ENCODE data around the gene CNNM3.
"Not testable (repeated sequence)": the region's sequence is repeated elsewhere in the genome, so short reads cannot be mapped to it uniquely, and the experiment has no call there.

The CNNM3 gene

DNA sequence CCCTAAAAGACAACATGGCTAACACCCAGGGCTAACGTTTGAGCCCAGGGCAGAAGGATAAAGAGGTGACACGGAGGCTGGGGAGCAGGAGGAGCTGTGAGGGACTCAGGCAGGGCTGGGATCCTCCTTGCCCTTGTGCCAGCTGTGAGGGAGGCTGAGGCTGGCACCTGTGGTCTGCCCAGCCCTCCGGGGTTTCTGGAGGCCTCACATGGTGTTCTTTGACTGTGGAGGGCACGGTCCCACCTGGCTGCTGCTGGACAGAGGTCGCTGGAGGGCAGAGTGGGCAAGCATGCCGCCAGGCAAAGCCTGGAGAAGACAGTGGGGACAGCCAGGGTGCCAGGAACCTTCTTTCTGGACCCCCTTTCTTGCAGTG lies 26.8 kb upstream of the CNNM3 start:
- Histone ChIP-seq H3K9ac (ENCODE audit: low read length) (no peak overlapping the region), H3K14ac (ENCODE audit: low read length) (no peak overlapping the region), H3K79me1 (ENCODE audit: low read length) (no peaks in the 10 kb centered on the region), H2BK120ac (ENCODE audit: insufficient read depth, low read length, poor library complexity) (no peak overlapping the region), H2BK5ac (ENCODE audit: low read depth, low read length, poor library complexity) (no peak overlapping the region), H2BK12ac (ENCODE audit: low read length) (no peak overlapping the region), H3K18ac (ENCODE audit: low read length) (no peak overlapping the region), H3K36me3 (ENCODE audit: control insufficient read depth in 1 of 2, insufficient read depth in 2 of 2, low read length in 2 of 2) (no peaks in the 10 kb centered on the region), H3K4me1 (ENCODE audit: control insufficient read depth in 1 of 2, insufficient read depth in 2 of 2, low read length in 2 of 2) (no peaks in the 10 kb centered on the region), H3K79me2 (ENCODE audit: control insufficient read depth, insufficient read depth, low read length, poor library complexity) (no peaks in the 10 kb centered on the region), H4K8ac (ENCODE audit: low read depth, low read length) (no peak overlapping the region), H3K4me3 (ENCODE audit: low read depth, low read length) (no peak overlapping the region), H4K91ac (ENCODE audit: low read depth, low read length) (no peak overlapping the region), H2AK5ac (ENCODE audit: low read length) (no peak overlapping the region), H2AFZ (ENCODE audit: insufficient read depth, low read length, poor library complexity) (no peak overlapping the region), H4K12ac (ENCODE audit: low read depth, low read length) (no peak overlapping the region), H3K9me3 (ENCODE audit: insufficient read depth, low read depth, low read length) (no peaks in the 10 kb centered on the region), H3K27ac (ENCODE audit: low read depth, low read length) (no peak overlapping the region), H3K4me2 (ENCODE audit: low read length) (no peak overlapping the region), H3K23ac (ENCODE audit: low read length) (no peak overlapping the region), H3K27me3 (ENCODE audit: insufficient read depth, low read length) (no peaks in the 10 kb centered on the region), H3K4ac (ENCODE audit: low read depth, low read length) (no peak overlapping the region)
- no CpG with 5 or more reads among the region's 6 CpGs for WGBS (ENCODE audit: extremely low coverage, insufficient coverage, insufficient read length)
- no peak for DNase-seq

DNA sequence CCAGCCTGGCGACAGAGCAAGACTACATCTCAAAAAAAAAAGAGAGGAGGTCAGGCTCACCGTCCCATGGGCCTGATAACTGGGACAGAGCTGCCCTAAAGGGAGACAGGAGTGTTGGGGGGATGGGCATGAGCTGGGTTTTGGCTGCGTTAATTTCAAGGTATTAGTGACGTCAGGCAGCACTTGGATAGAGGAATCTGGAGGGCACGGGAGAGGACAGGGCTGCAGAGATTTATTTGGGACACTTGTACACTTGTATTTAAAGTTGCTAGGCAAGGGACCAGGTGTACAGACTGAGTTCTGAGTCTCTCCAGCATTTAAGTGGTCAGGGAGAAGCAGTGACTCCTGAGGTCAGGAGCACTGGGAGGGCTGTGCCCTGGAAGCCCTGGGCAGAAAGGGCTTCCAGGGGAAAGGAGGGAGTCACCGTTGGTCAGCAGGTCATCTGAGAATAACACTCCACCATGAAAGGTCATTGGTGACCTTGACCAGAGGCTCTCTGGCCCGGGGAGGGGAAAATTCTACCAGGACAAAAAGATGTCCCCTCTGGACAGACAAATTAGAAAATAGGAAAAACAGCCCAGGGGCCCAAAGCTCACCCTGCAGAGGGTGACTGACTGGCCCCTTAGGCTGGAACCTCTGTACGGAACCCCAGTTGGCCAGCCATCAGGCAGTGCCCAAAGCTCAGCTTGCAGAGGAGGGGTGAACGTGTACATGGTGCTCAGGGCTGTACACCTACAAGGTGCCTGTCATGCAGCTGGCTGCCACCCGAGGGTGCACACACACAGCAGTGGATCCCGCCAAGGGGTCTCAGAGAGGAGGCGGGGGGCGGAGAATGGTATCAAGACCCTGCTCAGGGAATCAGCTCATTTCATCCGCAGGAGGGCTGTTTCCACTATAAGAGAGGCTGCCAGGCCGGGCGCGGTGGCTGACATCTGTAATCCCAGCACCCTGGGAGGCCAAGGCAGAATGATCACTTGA lies 23.0 kb upstream of the CNNM3 start:
- no peaks in the 10 kb centered on the region for H3K79me1 ChIP-seq (ENCODE audit: low read length)
- no peak overlapping the region for H4K91ac ChIP-seq (ENCODE audit: low read depth, low read length)
- H3K14ac ChIP-seq (ENCODE audit: low read length) = no peak overlapping the region
- no peaks in the 10 kb centered on the region for H3K4me1 ChIP-seq (ENCODE audit: control insufficient read depth in 1 of 2, insufficient read depth in 2 of 2, low read length in 2 of 2)
- H2BK120ac ChIP-seq (ENCODE audit: insufficient read depth, low read length, poor library complexity) = no peak overlapping the region
- H3K4me3 ChIP-seq (ENCODE audit: low read depth, low read length) = no peak overlapping the region
- H3K27me3 ChIP-seq (ENCODE audit: insufficient read depth, low read length) = no peaks in the 10 kb centered on the region
- WGBS (ENCODE audit: extremely low coverage, insufficient coverage, insufficient read length) = no CpG with 5 or more reads among the region's 17 CpGs
- H2AK5ac ChIP-seq (ENCODE audit: low read length) = no peak overlapping the region
- peaks cover 1% of the 10 kb centered on the region for H3K9me3 ChIP-seq (ENCODE audit: insufficient read depth, low read depth, low read length)
- H3K4ac ChIP-seq (ENCODE audit: low read depth, low read length) = no peak overlapping the region
- no peak overlapping the region for H3K18ac ChIP-seq (ENCODE audit: low read length)
- no peak overlapping the region for H4K12ac ChIP-seq (ENCODE audit: low read depth, low read length)
- H3K27ac ChIP-seq (ENCODE audit: low read depth, low read length) = no peak overlapping the region
- no peaks in the 10 kb centered on the region for H3K79me2 ChIP-seq (ENCODE audit: control insufficient read depth, insufficient read depth, low read length, poor library complexity)
- no peak overlapping the region for H3K23ac ChIP-seq (ENCODE audit: low read length)
- no peak overlapping the region for H2AFZ ChIP-seq (ENCODE audit: insufficient read depth, low read length, poor library complexity)
- H2BK5ac ChIP-seq (ENCODE audit: low read depth, low read length, poor library complexity) = no peak overlapping the region
- no peak overlapping the region for H3K4me2 ChIP-seq (ENCODE audit: low read length)
- no peak overlapping the region for H2BK12ac ChIP-seq (ENCODE audit: low read length)
- DNase-seq = no peak
- H4K8ac ChIP-seq (ENCODE audit: low read depth, low read length) = no peak overlapping the region
- H3K9ac ChIP-seq (ENCODE audit: low read length) = no peak overlapping the region
- H3K36me3 ChIP-seq (ENCODE audit: control insufficient read depth in 1 of 2, insufficient read depth in 2 of 2, low read length in 2 of 2) = peaks cover 2 to 6% of the 10 kb centered on the region in 2 experiments

DNA sequence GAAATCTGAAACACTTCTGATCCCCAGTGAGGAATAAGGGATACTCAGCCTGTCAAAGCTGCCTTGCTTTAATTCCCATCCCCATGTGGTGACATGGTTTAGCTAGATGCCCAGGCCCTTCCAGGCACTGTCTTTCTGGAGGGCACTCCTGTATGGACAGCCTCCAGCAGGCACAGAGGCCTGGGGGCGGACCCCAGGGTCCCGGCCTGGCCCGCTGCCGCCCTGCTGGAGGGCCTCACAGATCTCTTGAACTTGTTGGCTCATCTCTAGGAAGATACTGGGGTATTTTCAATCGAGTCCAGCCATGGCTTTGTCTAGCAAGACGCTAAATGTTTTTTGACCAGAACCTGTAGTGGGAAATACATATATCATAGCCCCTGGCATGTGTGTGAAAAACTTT lies 21.0 kb upstream of the CNNM3 start:
- Histone ChIP-seq H3K79me1 (ENCODE audit: low read length) (no peaks in the 10 kb centered on the region), H3K27me3 (ENCODE audit: insufficient read depth, low read length) (no peaks in the 10 kb centered on the region), H3K36me3 (ENCODE audit: control insufficient read depth in 1 of 2, insufficient read depth in 2 of 2, low read length in 2 of 2) (peaks cover 8 to 18% of the 10 kb centered on the region in 2 experiments), H3K27ac (ENCODE audit: low read depth, low read length) (no peak overlapping the region), H3K4me3 (ENCODE audit: low read depth, low read length) (no peak overlapping the region), H2BK120ac (ENCODE audit: insufficient read depth, low read length, poor library complexity) (no peak overlapping the region), H3K4ac (ENCODE audit: low read depth, low read length) (no peak overlapping the region), H4K91ac (ENCODE audit: low read depth, low read length) (no peak overlapping the region), H3K9me3 (ENCODE audit: insufficient read depth, low read depth, low read length) (peaks cover 1% of the 10 kb centered on the region), H2AK5ac (ENCODE audit: low read length) (no peak overlapping the region), H3K18ac (ENCODE audit: low read length) (no peak overlapping the region), H4K12ac (ENCODE audit: low read depth, low read length) (no peak overlapping the region), H2AFZ (ENCODE audit: insufficient read depth, low read length, poor library complexity) (no peak overlapping the region), H3K4me2 (ENCODE audit: low read length) (no peak overlapping the region), H2BK12ac (ENCODE audit: low read length) (no peak overlapping the region), H4K8ac (ENCODE audit: low read depth, low read length) (no peak overlapping the region), H3K79me2 (ENCODE audit: control insufficient read depth, insufficient read depth, low read length, poor library complexity) (no peaks in the 10 kb centered on the region), H3K4me1 (ENCODE audit: control insufficient read depth in 1 of 2, insufficient read depth in 2 of 2, low read length in 2 of 2) (no peaks in the 10 kb centered on the region), H3K23ac (ENCODE audit: low read length) (no peak overlapping the region), H3K9ac (ENCODE audit: low read length) (no peak overlapping the region), H2BK5ac (ENCODE audit: low read depth, low read length, poor library complexity) (no peak overlapping the region), H3K14ac (ENCODE audit: low read length) (no peak overlapping the region)
- WGBS (ENCODE audit: extremely low coverage, insufficient coverage, insufficient read length) = no CpG with 5 or more reads among the region's 6 CpGs
- DNase-seq = no peak

DNA sequence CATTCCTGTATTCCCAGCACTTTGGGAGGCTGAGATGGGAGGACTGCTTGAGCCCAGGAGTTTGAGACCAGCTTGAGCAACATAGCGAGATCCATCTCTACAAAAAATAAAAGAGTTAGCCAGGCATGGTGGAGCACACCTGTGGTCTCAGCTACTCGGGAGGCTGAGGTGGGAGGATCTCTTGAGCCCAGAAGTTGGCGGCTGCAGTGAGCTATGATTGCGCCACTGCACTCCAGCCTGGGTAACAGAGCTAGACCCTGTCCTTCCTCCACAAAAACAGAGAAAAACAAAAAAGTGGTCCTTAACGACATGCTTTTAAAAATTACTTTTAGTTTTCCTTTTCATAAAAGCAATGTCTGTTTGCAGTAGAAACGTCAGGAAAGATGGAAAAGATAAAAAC lies 19.6 kb upstream of the CNNM3 start:
- H2BK12ac ChIP-seq (ENCODE audit: low read length); H3K9me3 ChIP-seq (ENCODE audit: insufficient read depth, low read depth, low read length); H3K14ac ChIP-seq (ENCODE audit: low read length); H2BK5ac ChIP-seq (ENCODE audit: low read depth, low read length, poor library complexity); H3K79me2 ChIP-seq (ENCODE audit: control insufficient read depth, insufficient read depth, low read length, poor library complexity); H4K12ac ChIP-seq (ENCODE audit: low read depth, low read length); H3K4me2 ChIP-seq (ENCODE audit: low read length); H3K4me1 ChIP-seq (ENCODE audit: control insufficient read depth in 1 of 2, insufficient read depth in 2 of 2, low read length in 2 of 2); H2BK120ac ChIP-seq (ENCODE audit: insufficient read depth, low read length, poor library complexity); H2AFZ ChIP-seq (ENCODE audit: insufficient read depth, low read length, poor library complexity); H3K4me3 ChIP-seq (ENCODE audit: low read depth, low read length); H4K8ac ChIP-seq (ENCODE audit: low read depth, low read length); H3K79me1 ChIP-seq (ENCODE audit: low read length); DNase-seq; H2AK5ac ChIP-seq (ENCODE audit: low read length); H4K91ac ChIP-seq (ENCODE audit: low read depth, low read length); H3K9ac ChIP-seq (ENCODE audit: low read length); H3K4ac ChIP-seq (ENCODE audit: low read depth, low read length); H3K27ac ChIP-seq (ENCODE audit: low read depth, low read length); H3K23ac ChIP-seq (ENCODE audit: low read length); H3K18ac ChIP-seq (ENCODE audit: low read length); H3K27me3 ChIP-seq (ENCODE audit: insufficient read depth, low read length): not testable (repeated sequence)
- peaks cover 11 to 23% of the 10 kb centered on the region in 2 experiments for H3K36me3 ChIP-seq (ENCODE audit: control insufficient read depth in 1 of 2, insufficient read depth in 2 of 2, low read length in 2 of 2)
- no CpG with 5 or more reads among the region's 6 CpGs for WGBS (ENCODE audit: extremely low coverage, insufficient coverage, insufficient read length)

All from trophoblast cell (in vitro differentiated cells and primary cell).